22Rv1 (cell line): ENCODE measurements around the gene ITGB7.

Source experiments
- ZFX ChIP-seq: fragments of 450-650 bp; IDR thresholded peaks from 2 replicates; pipeline ENCODE4 v1.6.1; 2017; ENCODE audit warnings: antibody characterized with exemption, borderline replicate concordance
- TF ChIP-seq, protein P1 (sequence below): fragments of 450-650 bp; IDR thresholded peaks from 2 replicates; pipeline ENCODE4 v1.5.1; 2017; ENCODE audit warnings: mild to moderate bottlenecking

GRCh38 chr12:53185582-53186153 is 21.4 kb downstream of the ITGB7 start:
- TF ChIP-seq, protein P1, sequence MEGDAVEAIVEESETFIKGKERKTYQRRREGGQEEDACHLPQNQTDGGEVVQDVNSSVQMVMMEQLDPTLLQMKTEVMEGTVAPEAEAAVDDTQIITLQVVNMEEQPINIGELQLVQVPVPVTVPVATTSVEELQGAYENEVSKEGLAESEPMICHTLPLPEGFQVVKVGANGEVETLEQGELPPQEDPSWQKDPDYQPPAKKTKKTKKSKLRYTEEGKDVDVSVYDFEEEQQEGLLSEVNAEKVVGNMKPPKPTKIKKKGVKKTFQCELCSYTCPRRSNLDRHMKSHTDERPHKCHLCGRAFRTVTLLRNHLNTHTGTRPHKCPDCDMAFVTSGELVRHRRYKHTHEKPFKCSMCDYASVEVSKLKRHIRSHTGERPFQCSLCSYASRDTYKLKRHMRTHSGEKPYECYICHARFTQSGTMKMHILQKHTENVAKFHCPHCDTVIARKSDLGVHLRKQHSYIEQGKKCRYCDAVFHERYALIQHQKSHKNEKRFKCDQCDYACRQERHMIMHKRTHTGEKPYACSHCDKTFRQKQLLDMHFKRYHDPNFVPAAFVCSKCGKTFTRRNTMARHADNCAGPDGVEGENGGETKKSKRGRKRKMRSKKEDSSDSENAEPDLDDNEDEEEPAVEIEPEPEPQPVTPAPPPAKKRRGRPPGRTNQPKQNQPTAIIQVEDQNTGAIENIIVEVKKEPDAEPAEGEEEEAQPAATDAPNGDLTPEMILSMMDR = no peak
- TF ChIP-seq ZFX = no peak
